IMR-90 (cell line): ENCODE results near the gene HADHB. TPM values are rescaled to one million over a fixed set of nuclear protein-coding genes. Genes with fewer than 3 reads are reported as not detected.
A peak's percentile ranks its signal among the peaks of the same experiment; 100 is the strongest.

ENCODE experiments used
- ATAC-seq: fragments of 200-7000 bp; cut with Tn5 transposase; 2 replicates; pipeline ENCODE4 v1.9.1; 2020; ENCODE audit warnings: low read depth, mild to moderate bottlenecking, moderate library complexity
- BruUV-seq: library from RNA; stranded (reverse); fragments of 400-500 nt; replicated peaks from 2 replicates; lab custom pipeline; 2021; lab: Mats Ljungman, UMichigan
- CTCF ChIA-PET: fragments of 300-600 bp; formaldehyde crosslinking; extraction: SDS; loops from one replicate; lab custom pipeline; 2021; ENCODE audit warnings: antibody characterized with exemption; lab: Yijun Ruan, JAX
- POLR2A ChIA-PET: fragments of 300-600 bp; sonication (Branson Sonifier 250); formaldehyde crosslinking; loops from one replicate; lab custom pipeline; 2022; ENCODE audit warnings: antibody characterized with exemption; ENCODE audit not compliant: unreplicated experiment; lab: Charles Lee
- DNase-seq: peaks from one replicate; pipeline ENCODE4 v3.0.0; 2013
- H2AFZ ChIP-seq: replicated peaks from 2 replicates; pipeline ENCODE3; 2013; ENCODE audit warnings: low read length, mild to moderate bottlenecking; ENCODE audit not compliant: poor library complexity
- H2AK5ac ChIP-seq: 2 replicates; pipeline ENCODE4 v1.6.1; 2013; ENCODE audit warnings: low read depth, low read length, inconsistent platforms
- H2AK9ac ChIP-seq: replicated peaks from 2 replicates; pipeline ENCODE3; 2013; ENCODE audit warnings: mild to moderate bottlenecking, low read depth, low read length, moderate library complexity; ENCODE audit not compliant: poor library complexity
- H2BK120ac ChIP-seq: 2 replicates; pipeline ENCODE4 v1.6.1; 2013; ENCODE audit warnings: low read depth, low read length, inconsistent platforms
- H2BK15ac ChIP-seq: 3 replicates; pipeline ENCODE4 v1.6.1; 2013; ENCODE audit warnings: low read depth, low read length, inconsistent platforms
- H2BK20ac ChIP-seq: 2 replicates; pipeline ENCODE4 v1.6.1; 2013; ENCODE audit warnings: low read depth, mild to moderate bottlenecking, inconsistent platforms, low read length, moderate library complexity
- H2BK5ac ChIP-seq: 2 replicates; pipeline ENCODE4 v1.6.1; 2013; ENCODE audit warnings: mild to moderate bottlenecking, low read depth, low read length, inconsistent platforms; ENCODE audit not compliant: poor library complexity, severe bottlenecking
- H3K14ac ChIP-seq: replicated peaks from 2 replicates; pipeline ENCODE4 v1.6.1; 2013; ENCODE audit warnings: low read depth, low read length, inconsistent platforms
- H3K18ac ChIP-seq: 2 replicates; pipeline ENCODE4 v1.6.1; 2013; ENCODE audit warnings: low read depth, low read length, control low read depth
- H3K23ac ChIP-seq: 2 replicates; pipeline ENCODE4 v1.6.1; 2013; ENCODE audit warnings: low read depth, low read length, inconsistent platforms
- H3K27ac ChIP-seq: 2 replicates; pipeline ENCODE4 v1.5.1; 2013; ENCODE audit warnings: mild to moderate bottlenecking, control low read depth, low read length; ENCODE audit not compliant: insufficient read depth
- H3K27me3 ChIP-seq: 2 replicates; pipeline ENCODE4 v1.6.1; 2013; ENCODE audit warnings: low read length; ENCODE audit not compliant: control insufficient read depth, insufficient read depth
- H3K36me3 ChIP-seq: 2 replicates; pipeline ENCODE4 v1.6.1; 2013; ENCODE audit warnings: low read length, mixed read lengths; ENCODE audit not compliant: control insufficient read depth, insufficient read depth
- H3K4ac ChIP-seq: 2 replicates; pipeline ENCODE4 v1.6.1; 2013; ENCODE audit warnings: low read depth, low read length, inconsistent platforms
- H3K4me1 ChIP-seq: 2 replicates; pipeline ENCODE4 v1.6.1; 2013; ENCODE audit warnings: low read length, mixed read lengths; ENCODE audit not compliant: control insufficient read depth, insufficient read depth
- H3K4me2 ChIP-seq: 2 replicates; pipeline ENCODE4 v1.6.1; 2013; ENCODE audit warnings: low read depth, mild to moderate bottlenecking, control low read depth, low read length, moderate library complexity
- H3K4me3 ChIP-seq: 2 replicates; pipeline ENCODE4 v1.5.1; 2013; ENCODE audit warnings: low read depth, mild to moderate bottlenecking, control low read depth, low read length, moderate library complexity; ENCODE audit not compliant: insufficient read depth
- H3K56ac ChIP-seq: 2 replicates; pipeline ENCODE4 v1.6.1; 2013; ENCODE audit warnings: low read length, inconsistent platforms; ENCODE audit not compliant: insufficient read depth; ENCODE audit errors: extremely low read depth
- H3K79me1 ChIP-seq, 2 experiments: 2 replicates each; pipeline ENCODE4 v1.6.1; 2013; ENCODE audit warnings: low read length in 2 of 2, inconsistent platforms in 1 of 2, low read depth in 1 of 2
- H3K9ac ChIP-seq: 2 replicates; pipeline ENCODE4 v1.6.1; 2013; ENCODE audit warnings: low read depth, low read length, control low read depth
- H3K9me1 ChIP-seq: 2 replicates; pipeline ENCODE4 v1.6.1; 2013; ENCODE audit warnings: low read length, inconsistent platforms; ENCODE audit not compliant: insufficient read depth
- H3K9me3 ChIP-seq: 2 replicates; pipeline ENCODE4 v1.6.1; 2013; ENCODE audit warnings: low read length; ENCODE audit not compliant: control insufficient read depth, insufficient read depth
- H4K20me1 ChIP-seq: 2 replicates; pipeline ENCODE4 v1.6.1; 2013; ENCODE audit warnings: low read length, inconsistent platforms; ENCODE audit not compliant: insufficient read depth
- H4K5ac ChIP-seq: 2 replicates; pipeline ENCODE4 v1.6.1; 2013; ENCODE audit warnings: mild to moderate bottlenecking, low read depth, low read length, control low read depth
- H4K8ac ChIP-seq, 2 experiments: 2 replicates each; pipeline ENCODE4 v1.6.1; 2013; ENCODE audit warnings: low read depth in 2 of 2, low read length in 2 of 2, control low read depth in 1 of 2, inconsistent platforms in 1 of 2
- H4K91ac ChIP-seq: 2 replicates; pipeline ENCODE4 v1.6.1; 2013; ENCODE audit warnings: low read depth, low read length, inconsistent platforms; ENCODE audit not compliant: insufficient read depth
- POLR2A ChIP-seq: IDR thresholded peaks from 2 replicates; pipeline ENCODE4 v1.6.1; 2012; ENCODE audit warnings: mild to moderate bottlenecking, low read depth, low read length
- SMC3 ChIP-seq: fragments of 150-350 bp; IDR thresholded peaks from 2 replicates; pipeline ENCODE4 v1.6.1; 2016; ENCODE audit warnings: low read depth, mild to moderate bottlenecking, antibody characterized with exemption, low read length, moderate library complexity
- WGBS, 2 experiments: methylation state at CpG; one replicate each; pipeline versions ENCODE4 v1.1.5 to v1.1.7; 2013; ENCODE audit warnings: missing lambda C conversion rate in 2 of 2; ENCODE audit not compliant: insufficient read length in 1 of 2; ENCODE audit errors: extremely low coverage in 2 of 2; 5-methylcytosine and 5-hydroxymethylcytosine counted together
- dilution Hi-C: fragments of 300-500 bp; cut with HindIII; formaldehyde crosslinking; loops from one replicate; pipeline ENCODE4 v1.14.3; 2018; ENCODE audit warnings: low sequenced_read_pairs; ENCODE audit not compliant: unreplicated experiment
- in situ Hi-C: fragments of 300-500 bp; cut with MboI; formaldehyde crosslinking; loops from 3 replicates; pipeline ENCODE4 v1.14.3; 2019; ENCODE audit warnings: low sequenced_read_pairs, inconsistent platforms, mixed read lengths
- intact Hi-C: fragments of 100-400 bp; cut with micrococcal nuclease; formaldehyde crosslinking; loops from 2 replicates; pipeline ENCODE4 v1.10.0; 2022
- polyA plus RNA-seq, 3 experiments: library from polyadenylated mRNA; depleted of rRNA; stranded (reverse); fragments of >200 nt; gene quantifications; 2 replicates each; pipeline ENCODE4 v1.2.3, GENCODE V29; 2012; ENCODE audit warnings: low replicate concordance in 1 of 3
- total RNA-seq: library from RNA; depleted of rRNA; stranded (reverse); fragments of >200 nt; gene quantifications from 2 replicates; pipeline ENCODE4 v1.2.3, GENCODE V29; 2012

HADHB gene
- total and polyA plus RNA-seq, 2 of the 4 experiments (the other 2 are of a cell fraction): 67.9 to 79.8 TPM

DNA sequence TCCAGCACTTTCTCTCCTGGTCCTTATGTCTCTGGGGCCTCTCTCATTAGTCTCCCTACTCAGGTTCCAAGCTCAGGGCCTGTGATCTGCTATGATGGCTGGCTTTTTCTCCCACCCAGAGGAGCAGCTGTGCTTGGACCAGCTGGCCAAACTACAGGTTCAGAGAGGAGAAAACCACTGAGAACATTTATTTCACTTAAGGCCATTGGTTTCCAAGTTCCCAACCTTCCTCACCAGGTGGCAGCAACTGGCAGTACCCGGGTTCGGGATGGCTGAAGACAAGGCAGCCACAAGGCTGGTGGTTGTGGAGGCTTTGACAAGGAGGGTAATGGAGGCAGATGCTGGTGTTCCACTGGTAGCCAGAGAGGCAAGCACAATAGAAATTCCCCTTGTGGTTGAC is 71.3 kb downstream of the HADHB start:
- no peak overlapping the region for H4K8ac ChIP-seq
- H3K4me3 ChIP-seq: no peak overlapping the region
- H2BK15ac ChIP-seq: no peak overlapping the region
- H3K18ac ChIP-seq: no peak overlapping the region
- no peak overlapping the region for H3K4ac ChIP-seq
- no peak overlapping the region for H4K5ac ChIP-seq
- H3K27ac ChIP-seq: no peak overlapping the region
- no peaks in the 10 kb centered on the region for H3K36me3 ChIP-seq
- intact Hi-C loops: no loop called here
- no peak overlapping the region for H3K56ac ChIP-seq
- no peak overlapping the region for H2BK120ac ChIP-seq
- H4K91ac ChIP-seq: no peak overlapping the region
- in situ Hi-C loops: no loop called here
- H3K27me3 ChIP-seq: peaks cover 39% of the 10 kb centered on the region
- H3K79me1 ChIP-seq: no peaks in the 10 kb centered on the region
- no CpG with 5 or more reads among the region's 2 CpGs for WGBS, 2 experiments
- H2AK5ac ChIP-seq: no peak overlapping the region
- ATAC-seq (no peak), DNase-seq (no peak)
- TF ChIP-seq POLR2A: no peak
- 0 out of 2 replicates have a peak, but pooled peaks have one; percentile 8 for TF ChIP-seq SMC3
- H2AK9ac ChIP-seq: no peak overlapping the region
- H3K9me1 ChIP-seq: no peaks in the 10 kb centered on the region; the same call in 1 of the 2 replicates
- H2AFZ ChIP-seq: no peak overlapping the region
- H3K4me2 ChIP-seq: no peak overlapping the region
- no TSS peak for BruUV-seq
- dilution Hi-C loops: no loop called here
- no peaks in the 10 kb centered on the region for H3K9me3 ChIP-seq
- H2BK5ac ChIP-seq: no peak overlapping the region
- H4K20me1 ChIP-seq: no peaks in the 10 kb centered on the region
- no peak overlapping the region for H3K9ac ChIP-seq
- CTCF ChIA-PET: interaction anchor here (0.5 kb wide), 1 partner anchor 362 kb away, joined by 3 read pairs; no protein-coding TSS in a partner anchor
- H3K23ac ChIP-seq: no peak overlapping the region
- no peaks in the 10 kb centered on the region for H3K4me1 ChIP-seq
- H3K14ac ChIP-seq: no peak overlapping the region
- H2BK20ac ChIP-seq: no peak overlapping the region
- POLR2A ChIA-PET: no interaction called here
